Adrenal gland (tissue), 12 donors: ENCODE measurements around the gene DYRK1A. TPM values are rescaled to one million over a fixed set of nuclear protein-coding genes. Genes with fewer than 3 reads are reported as not detected.

Experiments
- DNase-seq, 7 donors: peaks; one replicate each; pipeline ENCODE4 v3.0.0-alpha.2; 2019 to 2020
- H3K27ac ChIP-seq, 5 donors: fragments of 200-600 bp; sonication (generic) in 4 of 5; 1 replicate in 3 of 5; 2 replicates in 2 of 5; pipeline versions ENCODE4 v1.5.1 to v1.8.0; 2016 to 2020; ENCODE audit warnings: mild to moderate bottlenecking in 1 of 5
- H3K27me3 ChIP-seq: fragments of 200-600 bp; 2 replicates; pipeline ENCODE4 v1.8.0; 2021
- H3K36me3 ChIP-seq, 2 donors: fragments of 200-600 bp; replicated peaks in 1 of 2; 1 replicate in 1 of 2; 2 replicates in 1 of 2; pipeline versions ENCODE4 v1.5.1 to v1.8.0; 2018 to 2022
- H3K4me1 ChIP-seq, 2 donors: fragments of 200-600 bp; replicated peaks in 1 of 2; 1 replicate in 1 of 2; 2 replicates in 1 of 2; pipeline versions ENCODE4 v1.5.1 to v1.8.0; 2018 to 2021
- H3K4me3 ChIP-seq, 4 donors: fragments of 200-600 bp; sonication (generic) in 3 of 4; one replicate each; pipeline ENCODE4 v1.5.1; 2016 to 2018
- H3K9me3 ChIP-seq, 3 donors: fragments of 200-600 bp; sonication (generic) in 1 of 3; replicated peaks in 1 of 3; 1 replicate in 2 of 3; 2 replicates in 1 of 3; pipeline versions ENCODE4 v1.5.1 to v1.8.0; 2016 to 2021
- CTCF ChIP-seq, 6 experiments: fragments of 450-650 bp in 4 of 6; fragments of 200-600 bp in 2 of 6; sonication (generic) in 1 of 6; IDR thresholded peaks; 1 replicate in 5 of 6; 2 replicates in 1 of 6; pipeline versions ENCODE4 v1.5.1 to v1.8.0; 2016 to 2021; ENCODE audit warnings: antibody characterized with exemption in 6 of 6, mild to moderate bottlenecking in 2 of 6, moderate library complexity in 1 of 6
- POLR2A ChIP-seq, 2 donors: fragments of 450-650 bp; IDR thresholded peaks; one replicate each; pipeline ENCODE4 v1.6.1; 2017; ENCODE audit warnings: antibody characterized with exemption in 2 of 2, mild to moderate bottlenecking in 2 of 2, moderate library complexity in 1 of 2
- WGBS, 4 donors: extraction: QIAGEN DNeasy Blood & Tissue Kit in 2 of 4; methylation state at CpG; one replicate each; pipeline versions ENCODE4 v1.1.5 to v1.1.7; 2013 to 2017; 5-methylcytosine and 5-hydroxymethylcytosine counted together
- intact Hi-C, 2 donors: fragments of 100-400 bp; cut with DNase I; formaldehyde crosslinking; loops; one replicate each; pipeline versions ENCODE4 v1.14.1 to v1.15.0; 2022 to 2023
- polyA plus RNA-seq, 3 donors: library from polyadenylated mRNA; stranded (reverse); fragments of 200-250 nt in 2 of 3; fragments of 350-450 nt in 1 of 3; fragmentation: Illumina TruSeq in 1 of 3; extraction: RNeasy Lipid Tissue Mini Kit (QIAGEN cat#74804) in 1 of 3; gene quantifications; one replicate each; pipeline ENCODE4 v1.2.3, GENCODE V29; 2013 to 2014
- total RNA-seq, 9 donors: library from RNA; depleted of rRNA in 4 of 9; stranded (reverse); fragments of >200 nt in 4 of 9; fragments of 120-200 nt in 1 of 9; fragmentation: NEBNext Ultra II Directional in 1 of 9; extraction: Animal tissue kit (Norgen Biotek cat#: 25700) in 1 of 9; gene quantifications; one replicate each; pipeline versions ENCODE4 v1.1.0 to v1.2.4, GENCODE V29; 2013 to 2023
- donor health status: healthy with polysubstance abuse.
- donor health status: Bipolar disorder and iron deficiency.
- donor health status: DM: yes; HTN: yes; CAD: no.
- donor health status: DM: no; HTN: no; CAD: no.
- donor health status: DM: no; HTN: no; CAD: no.
- donor health status: DM: yes; HTN: yes; CAD: no.

DYRK1A gene
- total and polyA plus RNA-seq, 12 donors, result 23.6 to 92.3 (median 57.7) TPM

- TF ChIP-seq POLR2A (IDR thresholded peaks at IDR 0.05) (no peak), CTCF (IDR thresholded peaks at IDR 0.05) (no peak)
- 95 to 96% (median 95%) methylated on average over 5 to 6 of the region's 6 CpGs for WGBS, 4 donors
- Histone ChIP-seq H3K9me3 (no peaks in the 10 kb centered on the region), H3K4me3 (no peak overlapping the region), H3K27me3 (no peaks in the 10 kb centered on the region), H3K27ac (no peak overlapping the region), H3K36me3 (no peaks in the 10 kb centered on the region), H3K4me1 (peaks cover 14 to 32% of the 10 kb centered on the region in 2 donors)
- no peak for DNase-seq
- intact Hi-C loops, result no loop called here
These were observed 63.7 kb downstream of the DYRK1A start for GRCh38 chr21:37430184-37430821.

GRCh38 chr21:37431243-37431642 is 64.7 kb downstream of the DYRK1A start:
- TF ChIP-seq POLR2A (IDR thresholded peaks at IDR 0.05), result no peak
- no peak for TF ChIP-seq CTCF (IDR thresholded peaks at IDR 0.05)
- intact Hi-C loops, result no loop called here
- no peaks in the 10 kb centered on the region for H3K36me3 ChIP-seq
- H3K4me1 ChIP-seq, result peaks cover 24 to 41% of the 10 kb centered on the region in 2 donors
- H3K27me3 ChIP-seq, result no peaks in the 10 kb centered on the region
- H3K9me3 ChIP-seq, result no peaks in the 10 kb centered on the region
- no peak for DNase-seq
- no peak overlapping the region for H3K4me3 ChIP-seq
- WGBS, 4 donors, result 56 to 72% (median 63%) methylated on average over 4 of the region's 4 CpGs
- H3K27ac ChIP-seq, result peak overlapping the region in 1 of 5 donors; percentile 6

GRCh38 chr21:37432710-37433455 is 66.3 kb downstream of the DYRK1A start:
- intact Hi-C loops, result no loop called here
- Histone ChIP-seq H3K27me3 (no peaks in the 10 kb centered on the region), H3K4me1 (peaks cover 27 to 57% of the 10 kb centered on the region in 2 donors), H3K9me3 (no peaks in the 10 kb centered on the region), H3K36me3 (no peaks in the 10 kb centered on the region), H3K4me3 (no peak overlapping the region), H3K27ac (no peak overlapping the region)
- TF ChIP-seq CTCF (IDR thresholded peaks at IDR 0.05) (no peak), POLR2A (IDR thresholded peaks at IDR 0.05) (no peak)
- 93 to 97% (median 96%) methylated on average over 5 of the region's 5 CpGs for WGBS, 4 donors
- no peak for DNase-seq

GRCh38 chr21:37433456-37433840 is 66.9 kb downstream of the DYRK1A start:
- Histone ChIP-seq H3K9me3 (no peaks in the 10 kb centered on the region), H3K36me3 (no peaks in the 10 kb centered on the region), H3K4me3 (no peak overlapping the region), H3K4me1 (peaks cover 27 to 62% of the 10 kb centered on the region in 2 donors), H3K27me3 (no peaks in the 10 kb centered on the region), H3K27ac (no peak overlapping the region)
- intact Hi-C loops, result no loop called here
- no peak for DNase-seq
- TF ChIP-seq POLR2A (IDR thresholded peaks at IDR 0.05) (no peak), CTCF (IDR thresholded peaks at IDR 0.05) (no peak)
- WGBS, 4 donors, result 89 to 93% (median 91%) methylated on average over 5 of the region's 5 CpGs
